ENCODE data around the gene PLXNB2. TPM values are rescaled to one million over a fixed set of nuclear protein-coding genes. Genes with fewer than 3 reads are reported as not detected.
A peak's percentile ranks its signal among the peaks of the same experiment; 100 is the strongest.

The PLXNB2 gene
- total and polyA plus RNA-seq, 2 experiments from 2014 or later = 123 to 147 TPM

DNA sequence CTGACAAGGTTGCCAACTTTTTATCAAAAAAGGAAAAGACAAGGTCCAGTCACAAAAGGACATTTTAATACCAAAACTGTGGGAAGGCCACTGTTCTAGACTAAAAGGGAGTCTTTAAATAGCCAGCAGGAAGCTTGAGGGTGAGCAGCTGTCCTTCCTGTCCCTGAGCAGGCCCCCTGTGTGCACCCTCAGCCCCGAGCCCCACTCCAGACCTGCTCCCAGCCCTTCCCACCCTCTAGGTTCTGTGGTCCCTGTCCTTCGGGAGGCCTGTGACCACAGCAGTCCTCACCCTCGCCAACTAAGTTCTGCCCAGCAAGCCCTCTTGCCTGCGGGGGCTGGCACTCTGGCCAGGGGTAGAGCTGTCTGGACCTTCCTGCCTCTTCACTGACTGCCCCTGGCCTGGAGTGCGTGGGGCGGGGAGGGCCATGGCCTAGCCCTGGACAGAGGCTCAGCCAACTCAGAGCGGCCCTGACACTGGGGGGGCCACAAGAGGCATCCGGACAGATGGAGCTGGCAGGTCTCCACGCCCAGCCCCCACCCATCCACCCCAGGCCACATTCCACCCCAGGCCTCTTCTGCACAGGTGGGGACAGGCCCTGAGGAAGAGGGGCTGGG lies 1.6 kb upstream of the PLXNB2 start:
- Histone ChIP-seq H3K27me3 (replicated peaks; ENCODE audit: insufficient read depth) (no peaks in the 10 kb centered on the region), H3K4me2 (ENCODE audit: unreplicated experiment) (no peak overlapping the region), H3K27ac (peak overlapping the region; percentile 42), H2AFZ (no peak overlapping the region), H3K9me2 (ENCODE audit: insufficient read depth) (no peaks in the 10 kb centered on the region), H3K36me3 (ENCODE audit: low read depth) (no peaks in the 10 kb centered on the region), H3K4me1 (ENCODE audit: insufficient read depth) (peaks cover 25% of the 10 kb centered on the region), H4K20me1 (ENCODE audit: insufficient read depth) (no peaks in the 10 kb centered on the region), H3K4me3 (no peak overlapping the region), H3K9me3 (ENCODE audit: low read depth) (no peaks in the 10 kb centered on the region), H3K79me2 (ENCODE audit: insufficient read depth) (peaks cover 28% of the 10 kb centered on the region), H3K9ac (no peak overlapping the region; the same call in 1 of the 2 replicates), H3F3A (ENCODE audit: insufficient read depth) (peaks cover 12% of the 10 kb centered on the region; the same call in 1 of the 2 replicates)
- TF ChIP-seq EZH2 (IDR thresholded peaks at IDR 0.05; ENCODE audit: insufficient read depth, poor library complexity, severe bottlenecking) = no peak
- no peak for TF ChIP-seq EZH2phosphoT487 (IDR thresholded peaks at IDR 0.05; ENCODE audit: insufficient read depth, low read depth)
- in situ Hi-C loops (cut with MboI) = no loop called here
- WGBS, 2 experiments (ENCODE audit: low coverage in 1 of 2, low lambda C conversion rate in 2 of 2, missing lambda C conversion rate in 2 of 2) = 83 to 85% methylated on average over 9 of the region's 9 CpGs
- no peak for DNase-seq

DNA sequence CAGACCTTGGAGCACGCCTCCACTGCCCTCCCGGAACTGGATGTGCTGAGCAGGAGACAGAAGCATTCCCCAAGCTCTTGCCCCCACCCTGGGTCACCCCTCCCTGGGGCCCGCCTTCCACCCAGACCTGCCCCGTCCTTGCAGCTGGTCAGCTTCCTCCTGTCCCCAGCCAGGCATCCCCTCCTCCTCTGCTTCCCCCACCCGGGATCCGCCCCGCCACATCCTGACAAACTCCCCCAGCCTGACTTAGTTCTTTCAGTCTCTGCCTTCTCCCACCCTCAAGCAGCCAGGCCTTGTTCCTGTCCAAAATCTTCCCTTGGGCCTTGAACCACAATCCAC lies 1.1 kb upstream of the PLXNB2 start:
- DNase-seq = peak; percentile 58
- Histone ChIP-seq H3K36me3 (ENCODE audit: low read depth) (no peaks in the 10 kb centered on the region), H3K9me2 (ENCODE audit: insufficient read depth) (no peaks in the 10 kb centered on the region), H3K4me3 (no peak overlapping the region), H3K9me3 (ENCODE audit: low read depth) (no peaks in the 10 kb centered on the region), H3K79me2 (ENCODE audit: insufficient read depth) (peaks cover 34% of the 10 kb centered on the region), H3K27ac (peak overlapping the region; percentile 42), H4K20me1 (ENCODE audit: insufficient read depth) (no peaks in the 10 kb centered on the region), H2AFZ (no peak overlapping the region), H3K4me2 (ENCODE audit: unreplicated experiment) (no peak overlapping the region), H3K9ac (no peak overlapping the region; the same call in 1 of the 2 replicates), H3K4me1 (ENCODE audit: insufficient read depth) (peaks cover 30% of the 10 kb centered on the region), H3F3A (ENCODE audit: insufficient read depth) (peaks cover 12% of the 10 kb centered on the region; the same call in 1 of the 2 replicates), H3K27me3 (replicated peaks; ENCODE audit: insufficient read depth) (no peaks in the 10 kb centered on the region)
- in situ Hi-C loops (cut with MboI) = no loop called here
- TF ChIP-seq EZH2phosphoT487 (IDR thresholded peaks at IDR 0.05; ENCODE audit: insufficient read depth, low read depth) (no peak), EZH2 (IDR thresholded peaks at IDR 0.05; ENCODE audit: insufficient read depth, poor library complexity, severe bottlenecking) (no peak)
- WGBS, 2 experiments (ENCODE audit: low coverage in 1 of 2, low lambda C conversion rate in 2 of 2, missing lambda C conversion rate in 2 of 2) = 18 to 39% methylated on average over 5 to 7 of the region's 7 CpGs

DNA sequence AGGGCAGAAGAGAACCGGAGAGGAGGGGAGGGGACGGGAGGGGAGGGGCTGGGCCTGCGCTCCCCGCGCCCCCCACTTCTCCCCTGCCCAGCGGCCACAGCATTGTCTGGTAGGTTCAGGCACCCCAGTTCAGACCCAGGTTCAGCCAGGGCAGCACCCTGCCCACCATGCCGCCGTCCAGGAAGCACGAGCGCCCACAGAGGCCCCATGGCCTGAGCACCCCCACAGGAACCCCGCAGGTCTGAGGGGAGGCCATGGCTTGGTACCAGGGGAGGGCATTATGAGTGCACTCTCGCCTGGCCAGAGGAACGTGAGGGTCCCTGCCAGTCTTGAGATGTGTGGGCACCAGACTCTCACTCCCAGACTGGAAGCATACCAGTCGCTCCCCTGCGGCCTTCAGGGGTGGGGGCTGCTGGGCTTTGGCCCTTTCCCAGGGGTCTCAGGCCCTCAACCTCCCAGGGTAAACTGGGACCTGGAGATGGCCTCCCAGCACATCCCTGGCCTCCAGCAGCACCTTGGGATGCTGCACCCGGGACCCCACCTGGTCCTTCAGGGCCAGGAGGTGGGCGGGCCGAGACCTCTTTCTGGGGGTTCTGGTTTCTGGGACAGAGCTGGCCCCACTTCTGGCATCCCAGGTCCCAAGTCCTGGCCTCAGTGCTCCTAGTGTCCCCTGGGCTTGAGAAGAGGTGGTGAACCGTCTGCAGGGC lies 597 bp upstream of the PLXNB2 start:
- Histone ChIP-seq H3K36me3 (ENCODE audit: low read depth) (no peaks in the 10 kb centered on the region), H3K79me2 (ENCODE audit: insufficient read depth) (peaks cover 39% of the 10 kb centered on the region), H3K9me3 (ENCODE audit: low read depth) (no peaks in the 10 kb centered on the region), H3F3A (ENCODE audit: insufficient read depth) (peaks cover 12% of the 10 kb centered on the region), H3K27me3 (replicated peaks; ENCODE audit: insufficient read depth) (no peaks in the 10 kb centered on the region), H3K27ac (peak overlapping the region; percentile 42; the same call in 1 of the 2 replicates), H2AFZ (no peak overlapping the region), H3K9me2 (ENCODE audit: insufficient read depth) (no peaks in the 10 kb centered on the region), H3K4me3 (no peak overlapping the region), H3K9ac (no peak overlapping the region), H3K4me1 (ENCODE audit: insufficient read depth) (peaks cover 36% of the 10 kb centered on the region), H3K4me2 (ENCODE audit: unreplicated experiment) (no peak overlapping the region), H4K20me1 (ENCODE audit: insufficient read depth) (no peaks in the 10 kb centered on the region)
- TF ChIP-seq EZH2 (IDR thresholded peaks at IDR 0.05; ENCODE audit: insufficient read depth, poor library complexity, severe bottlenecking) (no peak), EZH2phosphoT487 (IDR thresholded peaks at IDR 0.05; ENCODE audit: insufficient read depth, low read depth) (no peak)
- in situ Hi-C loops (cut with MboI) = no loop called here
- DNase-seq = peak; percentile 33
- 52 to 63% methylated on average over 12 to 18 of the region's 19 CpGs for WGBS, 2 experiments (ENCODE audit: low coverage in 1 of 2, low lambda C conversion rate in 2 of 2, missing lambda C conversion rate in 2 of 2)

DNA sequence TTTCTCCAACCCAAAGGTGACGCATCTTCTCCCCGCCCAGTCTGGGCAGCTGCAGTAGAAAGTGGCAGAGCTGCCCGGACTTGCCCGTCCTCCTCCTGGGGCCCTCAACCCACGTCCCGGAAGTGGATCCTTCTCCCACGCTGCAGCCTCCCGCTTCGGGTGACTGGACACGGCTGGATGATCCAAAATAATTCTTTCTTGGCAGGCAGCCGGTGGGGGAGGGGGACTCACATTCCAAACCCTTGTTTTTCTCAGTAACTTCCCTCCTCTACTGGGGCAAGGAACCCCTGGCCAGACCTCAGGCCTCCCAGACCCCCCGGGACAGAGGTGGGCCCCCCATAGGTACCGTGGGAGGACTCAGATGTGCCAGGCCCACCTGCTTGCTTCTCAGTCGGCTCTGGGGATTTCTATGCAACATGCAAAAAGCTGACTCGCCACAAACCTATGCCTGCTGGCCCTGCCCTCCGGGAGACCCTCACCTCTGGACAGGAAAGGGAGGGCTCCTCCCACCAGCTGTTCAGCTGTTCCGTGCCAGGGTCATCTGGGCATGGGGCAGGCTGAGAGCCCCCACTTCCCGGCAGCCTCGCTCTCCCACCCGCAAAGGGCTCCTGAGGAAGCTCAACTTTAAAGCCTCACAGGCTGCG lies 1.4 kb downstream of the PLXNB2 start:
- Histone ChIP-seq H3K36me3 (ENCODE audit: low read depth) (no peaks in the 10 kb centered on the region), H4K20me1 (ENCODE audit: insufficient read depth) (no peaks in the 10 kb centered on the region), H3F3A (ENCODE audit: insufficient read depth) (peaks cover 12% of the 10 kb centered on the region), H3K27ac (peak overlapping the region; percentile 89), H3K4me1 (ENCODE audit: insufficient read depth) (peaks cover 54% of the 10 kb centered on the region), H3K4me3 (peak overlapping the region; percentile 92), H3K4me2 (ENCODE audit: unreplicated experiment) (peak overlapping the region; percentile 92), H3K79me2 (ENCODE audit: insufficient read depth) (peaks cover 59% of the 10 kb centered on the region), H2AFZ (no peak overlapping the region), H3K9ac (peak overlapping the region; percentile 94), H3K27me3 (replicated peaks; ENCODE audit: insufficient read depth) (no peaks in the 10 kb centered on the region), H3K9me2 (ENCODE audit: insufficient read depth) (no peaks in the 10 kb centered on the region), H3K9me3 (ENCODE audit: low read depth) (no peaks in the 10 kb centered on the region)
- in situ Hi-C loops (cut with MboI) = no loop called here
- TF ChIP-seq EZH2 (IDR thresholded peaks at IDR 0.05; ENCODE audit: insufficient read depth, poor library complexity, severe bottlenecking) (no peak), EZH2phosphoT487 (IDR thresholded peaks at IDR 0.05; ENCODE audit: insufficient read depth, low read depth) (no peak)
- WGBS, 2 experiments (ENCODE audit: low coverage in 1 of 2, low lambda C conversion rate in 2 of 2, missing lambda C conversion rate in 2 of 2) = 1 to 2% methylated on average over 18 to 20 of the region's 21 CpGs
- DNase-seq = peak; percentile 98
